Measurements from ENCODE around the gene RICTOR.

DNA sequence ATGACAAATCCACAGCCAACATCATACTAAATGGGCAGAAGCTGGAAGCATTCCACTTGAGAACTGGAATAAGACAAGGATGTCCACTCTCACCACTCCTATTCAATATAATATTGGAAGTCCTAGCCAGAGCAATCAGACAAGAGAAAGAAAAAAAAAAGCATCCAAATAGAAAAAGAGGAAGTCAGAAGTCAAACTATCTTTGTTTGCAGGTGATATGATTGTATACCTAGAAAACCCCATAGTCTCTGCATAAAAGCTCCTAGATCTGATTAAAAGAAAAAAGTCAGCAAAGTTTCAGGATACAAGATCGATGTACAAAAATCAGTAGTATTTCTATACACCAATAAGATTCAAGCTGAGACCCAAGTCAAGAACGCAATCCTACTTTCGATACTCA, 162.3 kb downstream of the RICTOR start:
- TF ChIP-seq, protein P1, sequence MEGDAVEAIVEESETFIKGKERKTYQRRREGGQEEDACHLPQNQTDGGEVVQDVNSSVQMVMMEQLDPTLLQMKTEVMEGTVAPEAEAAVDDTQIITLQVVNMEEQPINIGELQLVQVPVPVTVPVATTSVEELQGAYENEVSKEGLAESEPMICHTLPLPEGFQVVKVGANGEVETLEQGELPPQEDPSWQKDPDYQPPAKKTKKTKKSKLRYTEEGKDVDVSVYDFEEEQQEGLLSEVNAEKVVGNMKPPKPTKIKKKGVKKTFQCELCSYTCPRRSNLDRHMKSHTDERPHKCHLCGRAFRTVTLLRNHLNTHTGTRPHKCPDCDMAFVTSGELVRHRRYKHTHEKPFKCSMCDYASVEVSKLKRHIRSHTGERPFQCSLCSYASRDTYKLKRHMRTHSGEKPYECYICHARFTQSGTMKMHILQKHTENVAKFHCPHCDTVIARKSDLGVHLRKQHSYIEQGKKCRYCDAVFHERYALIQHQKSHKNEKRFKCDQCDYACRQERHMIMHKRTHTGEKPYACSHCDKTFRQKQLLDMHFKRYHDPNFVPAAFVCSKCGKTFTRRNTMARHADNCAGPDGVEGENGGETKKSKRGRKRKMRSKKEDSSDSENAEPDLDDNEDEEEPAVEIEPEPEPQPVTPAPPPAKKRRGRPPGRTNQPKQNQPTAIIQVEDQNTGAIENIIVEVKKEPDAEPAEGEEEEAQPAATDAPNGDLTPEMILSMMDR (conservative IDR thresholded peaks at IDR 0.05; ENCODE audit: low read depth, low read length), result no peak
- TF ChIP-seq, protein P2, sequence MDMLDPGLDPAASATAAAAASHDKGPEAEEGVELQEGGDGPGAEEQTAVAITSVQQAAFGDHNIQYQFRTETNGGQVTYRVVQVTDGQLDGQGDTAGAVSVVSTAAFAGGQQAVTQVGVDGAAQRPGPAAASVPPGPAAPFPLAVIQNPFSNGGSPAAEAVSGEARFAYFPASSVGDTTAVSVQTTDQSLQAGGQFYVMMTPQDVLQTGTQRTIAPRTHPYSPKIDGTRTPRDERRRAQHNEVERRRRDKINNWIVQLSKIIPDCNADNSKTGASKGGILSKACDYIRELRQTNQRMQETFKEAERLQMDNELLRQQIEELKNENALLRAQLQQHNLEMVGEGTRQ (IDR thresholded peaks at IDR 0.05; ENCODE audit: low read depth, low read length), result no peak
- TF ChIP-seq POLR2A (IDR thresholded peaks at IDR 0.05; ENCODE audit: low read depth, low read length), result no peak
- no peak for TF ChIP-seq MAFK (IDR thresholded peaks at IDR 0.05; ENCODE audit: low read depth, low read length)
- TF ChIP-seq MXI1 (IDR thresholded peaks at IDR 0.05; ENCODE audit: borderline replicate concordance, low read depth, low read length), result no peak
- no peak for TF ChIP-seq CEBPB (IDR thresholded peaks at IDR 0.05; ENCODE audit: low read depth, low read length)
- TF ChIP-seq FOS (IDR thresholded peaks at IDR 0.05; ENCODE audit: low read depth, low read length), result no peak
